GM21423 (cell line): ENCODE results near the gene CENPB.
"Not testable (repeated sequence)": the region's sequence is repeated elsewhere in the genome, so short reads cannot be mapped to it uniquely, and the experiment has no call there.

Source experiments
- ATAC-seq: cut with Tn5 transposase; IDR thresholded peaks from one replicate; pipeline ENCODE4 v1.9.1; 2021; ENCODE audit warnings: mild to moderate bottlenecking, moderate library complexity; ENCODE audit not compliant: unreplicated experiment

The CENPB gene

GRCh38 chr20:3811467-3812258 is 25.1 kb upstream of the CENPB start:
- ATAC-seq, result no peak

GRCh38 chr20:3808544-3808943 is 22.0 kb upstream of the CENPB start:
- ATAC-seq, result no peak

- no peak for ATAC-seq
Measured at GRCh38 chr20:3804781-3805180, 18.2 kb upstream of the CENPB start.

- no peak for ATAC-seq
Measured at GRCh38 chr20:3804254-3804751, 17.8 kb upstream of the CENPB start.

GRCh38 chr20:3803854-3804253 is 17.3 kb upstream of the CENPB start:
- ATAC-seq, result no peak

GRCh38 chr20:3803289-3803688 is 16.7 kb upstream of the CENPB start:
- no peak for ATAC-seq

- ATAC-seq, result no peak
Measured at GRCh38 chr20:3802524-3803239, 16.1 kb upstream of the CENPB start.

GRCh38 chr20:3801846-3802245 is 15.3 kb upstream of the CENPB start:
- ATAC-seq, result no peak

- no peak for ATAC-seq
Measured at GRCh38 chr20:3801299-3801698, 14.8 kb upstream of the CENPB start.

- no peak for ATAC-seq
Measured at GRCh38 chr20:3800878-3801260, 14.3 kb upstream of the CENPB start.

GRCh38 chr20:3800256-3800877 is 13.8 kb upstream of the CENPB start:
- ATAC-seq, result no peak

GRCh38 chr20:3798908-3799248 is 12.3 kb upstream of the CENPB start:
- ATAC-seq, result no peak

- no peak for ATAC-seq
Measured at GRCh38 chr20:3798373-3798768, 11.8 kb upstream of the CENPB start.

- no peak for ATAC-seq
Measured at GRCh38 chr20:3797592-3798372, 11.2 kb upstream of the CENPB start.

GRCh38 chr20:3797226-3797545 is 10.6 kb upstream of the CENPB start:
- ATAC-seq, result no peak

GRCh38 chr20:3796477-3797225 is 10.1 kb upstream of the CENPB start:
- no peak for ATAC-seq

GRCh38 chr20:3795511-3796468 is 9.2 kb upstream of the CENPB start, which contains the start of gene CDC25B:
TSS of gene CDC25B (plus strand) at chr20:3796310. CDS start at chr20:3796532, 222 bp downstream.
- peak; percentile 63 for ATAC-seq

GRCh38 chr20:3794701-3795420 is 8.3 kb upstream of the CENPB start:
- no peak for ATAC-seq

GRCh38 chr20:3794168-3794567 is 7.6 kb upstream of the CENPB start:
- not testable (repeated sequence) for ATAC-seq
